Fibroblast of mammary gland (primary cell): ENCODE data around the gene PKN2.

Experiments used
- DNase-seq: peaks from one replicate; pipeline ENCODE4 v3.0.0-alpha.2; 2010; ENCODE audit warnings: low read depth
- H3K4me3 ChIP-seq: 2 replicates; pipeline ENCODE4 v1.5.1; 2011; ENCODE audit warnings: low read depth, mild to moderate bottlenecking, low read length, moderate library complexity; ENCODE audit not compliant: control insufficient read depth
- TF ChIP-seq, protein P1 (sequence below): conservative IDR thresholded peaks from 2 replicates; pipeline ENCODE4 v1.5.1; 2011; ENCODE audit warnings: low read depth, low read length, inconsistent platforms; ENCODE audit not compliant: control insufficient read depth, insufficient read depth

Gene PKN2

DNA sequence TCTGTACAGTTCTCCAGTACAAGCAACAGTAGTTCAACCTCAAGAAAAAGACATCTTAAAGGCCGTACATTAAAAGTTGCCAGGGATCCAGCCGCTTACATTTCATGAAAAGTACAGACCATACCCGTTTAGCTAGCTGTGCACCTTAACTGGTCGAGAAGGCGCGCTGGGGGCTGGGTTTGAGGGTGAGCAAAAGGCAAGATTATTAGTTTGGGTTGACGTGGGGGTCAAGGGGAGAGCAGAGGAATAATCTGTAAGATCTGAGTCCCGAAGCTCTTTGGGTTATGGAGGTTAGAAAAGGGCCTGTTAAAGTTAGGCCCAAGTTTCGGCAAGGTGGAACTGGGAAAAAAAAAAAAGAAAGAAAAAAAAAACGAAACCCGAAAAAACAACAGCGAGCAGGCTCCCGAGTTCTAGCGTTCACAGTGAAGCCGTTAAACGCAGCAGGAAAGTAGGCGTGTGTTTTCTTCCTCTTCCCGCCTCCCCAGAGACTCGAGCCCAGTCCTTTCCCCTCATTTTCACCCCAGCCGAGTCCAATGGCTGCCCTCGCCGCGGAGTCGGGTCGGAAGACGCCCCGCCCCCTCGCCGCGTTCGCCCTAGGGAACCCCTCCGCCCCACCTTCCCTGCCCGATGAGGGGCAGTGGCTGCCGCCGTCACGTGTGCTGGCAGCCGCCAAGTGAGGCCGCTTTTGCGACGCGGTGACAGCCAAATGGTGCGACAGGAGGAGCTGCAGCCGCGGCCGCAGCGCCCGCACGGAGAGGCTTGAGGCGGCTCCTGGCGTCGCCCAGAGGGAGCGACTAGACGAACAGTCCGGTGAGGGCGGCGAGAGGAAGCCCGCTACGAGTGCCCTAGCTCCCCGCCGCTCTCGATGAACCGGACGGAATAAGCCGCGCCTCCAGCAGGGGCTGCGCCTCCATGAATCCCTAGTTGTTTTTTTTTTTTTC, at the start of gene PKN2:
Gene PKN2, plus strand, starts transcription at position 733 of the 941 bp plus-strand sequence. CDS start 308 bp downstream, outside the sequence.
- TF ChIP-seq, protein P1, sequence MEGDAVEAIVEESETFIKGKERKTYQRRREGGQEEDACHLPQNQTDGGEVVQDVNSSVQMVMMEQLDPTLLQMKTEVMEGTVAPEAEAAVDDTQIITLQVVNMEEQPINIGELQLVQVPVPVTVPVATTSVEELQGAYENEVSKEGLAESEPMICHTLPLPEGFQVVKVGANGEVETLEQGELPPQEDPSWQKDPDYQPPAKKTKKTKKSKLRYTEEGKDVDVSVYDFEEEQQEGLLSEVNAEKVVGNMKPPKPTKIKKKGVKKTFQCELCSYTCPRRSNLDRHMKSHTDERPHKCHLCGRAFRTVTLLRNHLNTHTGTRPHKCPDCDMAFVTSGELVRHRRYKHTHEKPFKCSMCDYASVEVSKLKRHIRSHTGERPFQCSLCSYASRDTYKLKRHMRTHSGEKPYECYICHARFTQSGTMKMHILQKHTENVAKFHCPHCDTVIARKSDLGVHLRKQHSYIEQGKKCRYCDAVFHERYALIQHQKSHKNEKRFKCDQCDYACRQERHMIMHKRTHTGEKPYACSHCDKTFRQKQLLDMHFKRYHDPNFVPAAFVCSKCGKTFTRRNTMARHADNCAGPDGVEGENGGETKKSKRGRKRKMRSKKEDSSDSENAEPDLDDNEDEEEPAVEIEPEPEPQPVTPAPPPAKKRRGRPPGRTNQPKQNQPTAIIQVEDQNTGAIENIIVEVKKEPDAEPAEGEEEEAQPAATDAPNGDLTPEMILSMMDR = no peak
- peak within 1 kb of the TSS; percentile 88 for H3K4me3 ChIP-seq
- peak; percentile 97 for DNase-seq

DNA sequence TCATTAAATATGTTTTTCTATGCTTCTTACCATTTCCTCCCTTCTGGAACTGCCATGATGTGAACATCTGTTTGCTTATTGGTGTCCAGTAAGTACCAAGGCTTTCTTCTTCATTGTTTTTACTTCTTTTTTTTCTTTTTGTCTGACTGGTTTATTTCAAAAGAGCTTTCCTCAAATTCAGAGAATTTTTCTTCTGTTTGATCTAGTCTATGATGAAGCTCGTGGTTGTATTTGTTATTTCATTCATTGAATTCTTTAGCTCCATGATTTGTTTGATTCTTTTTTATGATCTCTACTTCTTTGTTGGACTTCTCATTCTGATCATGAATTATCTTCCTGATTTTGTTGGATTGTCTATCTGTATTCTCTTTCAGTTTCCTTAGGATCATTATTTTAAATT, 49.5 kb upstream of the PKN2 start:
- H3K4me3 ChIP-seq = no peak overlapping the region
- DNase-seq = no peak
- TF ChIP-seq, protein P1 = no peak

DNA sequence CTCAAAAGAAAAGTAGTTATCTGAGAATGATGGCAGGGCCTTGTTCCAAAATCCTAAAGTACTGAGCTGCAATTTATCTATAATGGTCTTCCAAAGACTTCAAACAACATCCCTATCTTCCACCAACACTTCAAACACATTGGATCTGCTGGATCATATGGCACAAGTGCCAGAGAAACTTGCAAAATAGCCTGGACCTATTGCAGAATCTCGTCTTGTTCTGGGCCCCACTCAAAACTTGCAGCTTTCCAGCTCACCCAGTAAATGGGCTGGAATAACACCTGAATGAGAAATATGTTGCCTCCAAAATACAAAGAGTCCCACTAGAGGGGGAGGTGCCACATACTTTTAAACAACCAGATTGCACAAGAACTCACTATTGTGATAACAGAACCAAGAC, 44.0 kb upstream of the PKN2 start:
- TF ChIP-seq, protein P1 = no peak
- DNase-seq = no peak
- H3K4me3 ChIP-seq = no peak overlapping the region

DNA sequence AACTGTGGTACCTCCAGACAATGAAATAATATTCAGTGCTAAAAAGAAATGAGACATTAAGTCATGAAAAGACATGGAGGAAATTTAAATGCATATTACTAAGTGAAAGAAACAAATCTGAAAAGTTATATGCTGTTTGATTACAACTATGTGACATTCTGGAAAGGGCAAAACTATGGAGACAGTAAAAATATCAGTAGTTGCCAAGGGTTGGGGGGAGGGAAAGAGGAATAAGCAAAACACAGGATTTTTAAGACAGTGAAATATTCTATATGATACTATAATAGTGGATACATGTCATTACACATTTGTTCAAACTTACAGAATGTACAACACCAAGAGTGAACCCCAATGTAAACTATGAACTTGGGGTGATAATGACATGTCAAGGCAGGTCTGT, 38.2 kb upstream of the PKN2 start:
- no peak for DNase-seq
- TF ChIP-seq, protein P1 = no peak
- H3K4me3 ChIP-seq = no peak overlapping the region

DNA sequence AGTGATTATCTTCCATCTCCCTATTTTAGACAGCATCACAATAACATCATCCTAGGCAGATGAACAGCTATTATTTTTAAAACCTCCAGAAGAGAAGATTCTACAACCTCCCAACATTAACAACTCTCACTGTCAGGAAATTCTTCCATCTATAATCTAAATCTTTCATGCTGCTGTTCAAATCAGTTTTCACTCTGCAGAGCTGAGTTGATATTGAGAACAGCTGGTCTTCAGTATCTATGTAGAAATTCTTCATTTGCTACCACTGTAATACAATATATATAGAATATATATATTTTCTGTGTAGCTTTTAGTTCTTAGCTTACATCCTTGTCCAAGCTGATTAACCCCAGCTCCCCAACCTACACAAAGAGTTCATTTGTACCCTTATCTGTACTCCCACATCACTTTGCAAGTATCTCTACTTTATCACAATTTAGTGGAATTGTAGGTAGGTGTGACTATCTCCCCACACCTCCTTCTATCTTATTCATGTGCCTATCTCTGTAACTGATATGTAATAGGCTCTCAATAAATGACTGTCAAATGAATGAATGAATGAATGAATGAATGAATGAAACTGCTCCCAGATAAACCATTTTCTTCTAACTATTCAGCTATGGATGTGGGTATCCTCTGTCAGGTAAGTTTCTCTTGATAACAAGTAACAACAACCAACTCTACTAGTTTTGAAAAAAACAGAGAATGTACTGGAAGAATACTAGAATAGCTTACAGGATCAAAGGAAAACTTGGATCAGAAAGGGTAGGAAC, 37.4 kb upstream of the PKN2 start:
- TF ChIP-seq, protein P1 = no peak

DNA sequence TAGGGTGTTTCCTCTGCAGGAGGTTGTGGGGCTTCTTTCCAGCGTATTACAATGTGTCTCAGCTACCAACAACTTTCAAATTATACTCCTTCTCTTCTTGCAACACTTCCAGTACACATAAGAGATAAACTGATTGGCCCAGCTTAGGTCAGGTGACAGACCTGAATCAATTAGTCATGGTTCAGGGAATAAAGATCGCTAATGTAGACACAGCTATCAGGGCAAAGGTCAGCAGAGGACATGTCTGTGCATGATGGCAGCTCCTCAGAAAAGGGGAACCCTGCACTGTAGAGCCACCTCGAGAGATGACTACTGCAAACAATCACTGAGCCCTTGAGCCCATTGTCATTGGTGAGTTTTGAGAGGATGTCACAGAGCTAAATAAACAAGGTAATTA, 36.8 kb upstream of the PKN2 start:
- DNase-seq = peak; percentile 39
- no peak overlapping the region for H3K4me3 ChIP-seq
- TF ChIP-seq, protein P1 = no peak

More for the DNA sequence above, 37.4 kb upstream of the PKN2 start:
- no peak for DNase-seq
- H3K4me3 ChIP-seq = no peak overlapping the region
